ENCODE measurements around the gene LEKR1. TPM values are rescaled to one million over a fixed set of nuclear protein-coding genes. Genes with fewer than 3 reads are reported as not detected.

LEKR1 gene
- total RNA-seq = 0.18 and 0.58 TPM in 2 replicates

GRCh38 chr3:156826144-156826895 lies at the start of gene LEKR1:
TSS of gene LEKR1 (plus strand) at chr3:156826353. CDS start at chr3:156829330, 2,977 bp downstream.

Other genes with a start within 250 kb of the LEKR1 start
- gene TIPARP, start 151.8 kb upstream of the LEKR1 start, total RNA-seq = 25.9 and 26.8 TPM in 2 replicates